Measurements from ENCODE around the gene ZNF318.

DNA sequence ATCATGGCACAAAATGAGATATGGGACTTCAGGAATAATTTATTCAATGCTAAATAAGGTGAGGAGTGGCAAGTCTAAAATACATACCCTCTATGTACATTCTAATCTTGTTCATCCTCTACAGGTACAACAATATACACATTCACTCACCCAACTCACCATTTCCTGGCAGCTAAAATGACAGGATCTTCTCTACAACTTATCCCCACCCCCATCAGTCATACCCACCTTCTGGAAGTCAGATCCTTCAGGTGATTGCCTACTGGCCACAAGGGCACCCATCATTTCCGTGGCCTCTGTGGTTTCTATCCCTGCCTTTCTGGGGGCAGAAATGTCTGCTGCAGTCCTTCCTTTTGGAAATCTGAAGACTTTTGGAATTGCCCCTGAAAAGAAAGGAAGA is 38.0 kb downstream of the ZNF318 start:
- no peak for TF ChIP-seq CTCF (conservative IDR thresholded peaks at IDR 0.05 in 1 of 2, IDR thresholded peaks at IDR 0.05 in 1 of 2; ENCODE audit: extremely low read depth in 1 of 2, insufficient read depth in 1 of 2, low read depth in 1 of 2, low read length in 2 of 2)
- TF ChIP-seq EZH2 (IDR thresholded peaks at IDR 0.05; ENCODE audit: borderline replicate concordance, low read length) = no peak

Data from mammary epithelial cell (primary cell).